Tibial nerve (tissue), 4 donors: ENCODE measurements around the gene NOL4L.

Experiments
- EP300 ChIP-seq, 2 donors: sonication (generic); formaldehyde crosslinking; IDR thresholded peaks; one replicate each; pipeline ENCODE4 v1.6.1; 2017; ENCODE audit warnings: antibody characterized with exemption in 2 of 2, mild to moderate bottlenecking in 1 of 2
- POLR2A ChIP-seq, 2 donors: fragments of 450-650 bp; IDR thresholded peaks; one replicate each; pipeline ENCODE4 v1.6.1; 2017; ENCODE audit warnings: antibody characterized with exemption in 2 of 2, mild to moderate bottlenecking in 2 of 2, moderate library complexity in 2 of 2
- TF ChIP-seq, protein P1 (sequence below), 5 experiments: fragments of 200-600 bp in 3 of 5; fragments of 450-650 bp in 2 of 5; sonication (generic) in 3 of 5; IDR thresholded peaks; one replicate each; pipeline ENCODE4 v1.5.1; 2016 to 2019; ENCODE audit warnings: antibody characterized with exemption in 5 of 5, mild to moderate bottlenecking in 3 of 5, moderate library complexity in 2 of 5

- TF ChIP-seq, protein P1, sequence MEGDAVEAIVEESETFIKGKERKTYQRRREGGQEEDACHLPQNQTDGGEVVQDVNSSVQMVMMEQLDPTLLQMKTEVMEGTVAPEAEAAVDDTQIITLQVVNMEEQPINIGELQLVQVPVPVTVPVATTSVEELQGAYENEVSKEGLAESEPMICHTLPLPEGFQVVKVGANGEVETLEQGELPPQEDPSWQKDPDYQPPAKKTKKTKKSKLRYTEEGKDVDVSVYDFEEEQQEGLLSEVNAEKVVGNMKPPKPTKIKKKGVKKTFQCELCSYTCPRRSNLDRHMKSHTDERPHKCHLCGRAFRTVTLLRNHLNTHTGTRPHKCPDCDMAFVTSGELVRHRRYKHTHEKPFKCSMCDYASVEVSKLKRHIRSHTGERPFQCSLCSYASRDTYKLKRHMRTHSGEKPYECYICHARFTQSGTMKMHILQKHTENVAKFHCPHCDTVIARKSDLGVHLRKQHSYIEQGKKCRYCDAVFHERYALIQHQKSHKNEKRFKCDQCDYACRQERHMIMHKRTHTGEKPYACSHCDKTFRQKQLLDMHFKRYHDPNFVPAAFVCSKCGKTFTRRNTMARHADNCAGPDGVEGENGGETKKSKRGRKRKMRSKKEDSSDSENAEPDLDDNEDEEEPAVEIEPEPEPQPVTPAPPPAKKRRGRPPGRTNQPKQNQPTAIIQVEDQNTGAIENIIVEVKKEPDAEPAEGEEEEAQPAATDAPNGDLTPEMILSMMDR (IDR thresholded peaks at IDR 0.05): no peak
- TF ChIP-seq POLR2A (IDR thresholded peaks at IDR 0.05) (no peak), EP300 (IDR thresholded peaks at IDR 0.05) (no peak)
Measured at GRCh38 chr20:32554965-32555289, 30.2 kb downstream of the NOL4L start.
